SK-N-MC (cell line): ENCODE results near the gene KDM4B.

ENCODE experiments used
- DNase-seq: peaks from one replicate; pipeline ENCODE4 v3.0.0-alpha.2; 2011; ENCODE audit warnings: low read depth, low spot score
- H3K27ac ChIP-seq: fragments of 200-600 bp; sonication (generic); 2 replicates; pipeline ENCODE4 v1.5.1; 2016; ENCODE audit warnings: mixed run types
- H3K36me3 ChIP-seq: fragments of 200-600 bp; sonication (generic); 2 replicates; pipeline ENCODE4 v1.6.1; 2017; ENCODE audit warnings: antibody characterized with exemption, low read length, mixed read lengths; ENCODE audit not compliant: insufficient read depth
- H3K4me3 ChIP-seq: fragments of 200-600 bp; sonication (generic); 2 replicates; pipeline ENCODE4 v1.5.1; 2016
- H3K9ac ChIP-seq: fragments of 200-600 bp; sonication (generic); 2 replicates; pipeline ENCODE4 v1.8.0; 2017; ENCODE audit warnings: mixed run types, mixed read lengths; ENCODE audit not compliant: insufficient read length
- H3K9me3 ChIP-seq: fragments of 200-600 bp; sonication (generic); 2 replicates; pipeline ENCODE4 v1.6.1; 2017; ENCODE audit warnings: low read depth, mild to moderate bottlenecking, antibody characterized with exemption, low read length, moderate library complexity, mixed read lengths
- EZH2 ChIP-seq: fragments of 200-600 bp; sonication (generic); IDR thresholded peaks from one replicate; pipeline ENCODE4 v1.6.1; 2017; ENCODE audit warnings: antibody characterized with exemption
- FOXP2 ChIP-seq: optimal IDR thresholded peaks from 2 replicates; pipeline ENCODE3; 2011; ENCODE audit warnings: mild to moderate bottlenecking, moderate library complexity; ENCODE audit not compliant: insufficient read depth; ENCODE audit errors: extremely low read length, control extremely low read depth
- POLR2AphosphoS5 ChIP-seq: IDR thresholded peaks from 2 replicates; pipeline ENCODE4 v1.6.1; 2012; ENCODE audit warnings: mild to moderate bottlenecking, low read depth, low read length, borderline replicate concordance

KDM4B gene

GRCh38 chr19:5017235-5017634, 48.3 kb downstream of the KDM4B start:
- Histone ChIP-seq H3K27ac (no peak overlapping the region), H3K4me3 (no peak overlapping the region), H3K9me3 (no peaks in the 10 kb centered on the region), H3K9ac (no peak overlapping the region), H3K36me3 (no peaks in the 10 kb centered on the region)
- no peak for DNase-seq
- no peak for TF ChIP-seq FOXP2
- TF ChIP-seq EZH2 = no peak
- TF ChIP-seq POLR2AphosphoS5 = no peak

GRCh38 chr19:5018224-5019015, 49.5 kb downstream of the KDM4B start:
- no peak overlapping the region for H3K9ac ChIP-seq
- no peak for DNase-seq
- no peak for TF ChIP-seq EZH2
- TF ChIP-seq FOXP2 = no peak
- TF ChIP-seq POLR2AphosphoS5 = no peak
- no peaks in the 10 kb centered on the region for H3K36me3 ChIP-seq
- H3K27ac ChIP-seq = no peak overlapping the region
- H3K4me3 ChIP-seq = no peak overlapping the region
- no peaks in the 10 kb centered on the region for H3K9me3 ChIP-seq

GRCh38 chr19:5020368-5020767, 51.5 kb downstream of the KDM4B start:
- no peak overlapping the region for H3K9ac ChIP-seq
- no peak for DNase-seq
- no peaks in the 10 kb centered on the region for H3K36me3 ChIP-seq
- H3K9me3 ChIP-seq = no peaks in the 10 kb centered on the region
- TF ChIP-seq POLR2AphosphoS5 (no peak), EZH2 (no peak), FOXP2 (no peak)
- no peak overlapping the region for H3K27ac ChIP-seq
- H3K4me3 ChIP-seq = no peak overlapping the region

- no peak overlapping the region for H3K27ac ChIP-seq
- TF ChIP-seq FOXP2 (no peak), POLR2AphosphoS5 (no peak), EZH2 (no peak)
- DNase-seq = no peak
These were observed 52.1 kb downstream of the KDM4B start for GRCh38 chr19:5021046-5021445.

GRCh38 chr19:5022066-5022860, 53.4 kb downstream of the KDM4B start:
- no peaks in the 10 kb centered on the region for H3K36me3 ChIP-seq
- TF ChIP-seq FOXP2 = no peak
- TF ChIP-seq POLR2AphosphoS5 = no peak
- no peak for TF ChIP-seq EZH2
- no peak overlapping the region for H3K4me3 ChIP-seq
- no peaks in the 10 kb centered on the region for H3K9me3 ChIP-seq
- H3K27ac ChIP-seq = no peak overlapping the region
- DNase-seq = no peak
- H3K9ac ChIP-seq = no peak overlapping the region

More at GRCh38 chr19:5021046-5021445, 52.1 kb downstream of the KDM4B start:
- Histone ChIP-seq H3K4me3 (no peak overlapping the region), H3K9me3 (no peaks in the 10 kb centered on the region), H3K36me3 (no peaks in the 10 kb centered on the region), H3K9ac (no peak overlapping the region)

GRCh38 chr19:5023128-5023571, 54.2 kb downstream of the KDM4B start:
- DNase-seq = no peak
- Histone ChIP-seq H3K4me3 (no peak overlapping the region), H3K9me3 (no peaks in the 10 kb centered on the region), H3K36me3 (no peaks in the 10 kb centered on the region), H3K9ac (no peak overlapping the region), H3K27ac (no peak overlapping the region)
- no peak for TF ChIP-seq FOXP2

GRCh38 chr19:5024282-5024681, 55.4 kb downstream of the KDM4B start:
- Histone ChIP-seq H3K27ac (no peak overlapping the region), H3K36me3 (no peaks in the 10 kb centered on the region)
- no peak for DNase-seq

GRCh38 chr19:5025027-5025426, 56.1 kb downstream of the KDM4B start:
- Histone ChIP-seq H3K4me3 (no peak overlapping the region), H3K27ac (no peak overlapping the region), H3K9ac (no peak overlapping the region), H3K9me3 (no peaks in the 10 kb centered on the region), H3K36me3 (no peaks in the 10 kb centered on the region)
- no peak for TF ChIP-seq FOXP2
- TF ChIP-seq EZH2 = no peak
- TF ChIP-seq POLR2AphosphoS5 = no peak
- DNase-seq = no peak

More at GRCh38 chr19:5024282-5024681, 55.4 kb downstream of the KDM4B start:
- no peaks in the 10 kb centered on the region for H3K9me3 ChIP-seq
- TF ChIP-seq EZH2 = no peak
- no peak for TF ChIP-seq POLR2AphosphoS5
- TF ChIP-seq FOXP2 = no peak
- no peak overlapping the region for H3K4me3 ChIP-seq
- no peak overlapping the region for H3K9ac ChIP-seq
